ENCODE results near the gene EVPLL. TPM values are rescaled to one million over a fixed set of nuclear protein-coding genes. Genes with fewer than 3 reads are reported as not detected.
"Not testable (repeated sequence)": the region's sequence is repeated elsewhere in the genome, so short reads cannot be mapped to it uniquely, and the experiment has no call there.

Gene EVPLL
- total and polyA plus RNA-seq, 8 donors: 0.09 TPM; not detected in 7

DNA sequence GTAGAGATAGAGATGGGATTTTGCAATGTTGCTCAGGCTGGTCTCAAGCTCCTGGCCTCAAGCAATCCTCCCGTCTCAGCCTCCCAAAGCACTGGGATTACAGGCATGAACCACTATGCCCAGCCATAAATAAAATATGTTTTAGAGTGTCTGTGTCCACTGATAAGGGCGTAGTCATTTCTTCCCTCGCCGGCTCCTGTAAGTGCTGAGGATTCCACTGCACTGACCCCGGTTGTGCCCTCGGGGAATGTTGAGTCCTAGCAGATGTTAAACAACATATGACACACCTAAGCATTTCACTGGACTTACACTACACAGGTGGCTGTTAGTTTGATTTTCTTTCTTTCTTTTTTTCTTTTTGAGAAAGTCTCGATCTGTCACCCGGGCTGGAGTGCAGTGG is 8.6 kb upstream of the EVPLL start:
- Histone ChIP-seq H3K36me3 (no peaks in the 10 kb centered on the region), H3K4me3 (no peak overlapping the region), H3K27ac (no peak overlapping the region), H3K9me3 (no peaks in the 10 kb centered on the region), H3K4me1 (peaks cover 0 to under 1% (median 0%) of the 10 kb centered on the region in 3 donors), H3K27me3 (no peaks in the 10 kb centered on the region)
- DNase-seq: peak in 1 of 6 donors; percentile 5
- intact Hi-C loops (cut with DNase I): no loop called here
- 73 to 82% methylated on average over 8 of the region's 8 CpGs for WGBS, 2 donors
- TF ChIP-seq CTCF (IDR thresholded peaks at IDR 0.05): no peak
- FAIRE-seq: no peak
- ATAC-seq: no peak

- Histone ChIP-seq H3K36me3 (no peaks in the 10 kb centered on the region), H3K4me3 (no peak overlapping the region), H3K9me3 (no peaks in the 10 kb centered on the region), H3K27me3 (no peaks in the 10 kb centered on the region), H3K4me1 (no peaks in the 10 kb centered on the region), H3K27ac (no peak overlapping the region)
- no peak for TF ChIP-seq CTCF (IDR thresholded peaks at IDR 0.05)
- DNase-seq (no peak), FAIRE-seq (no peak), ATAC-seq (no peak)
- intact Hi-C loops (cut with DNase I): no loop called here
- 66 to 68% methylated on average over 5 of the region's 5 CpGs for WGBS, 2 donors
These were observed 6.8 kb upstream of the EVPLL start for GRCh38 chr17:18370761-18371160.

GRCh38 chr17:18371455-18371854 is 6.1 kb upstream of the EVPLL start:
- Histone ChIP-seq H3K9me3 (no peaks in the 10 kb centered on the region), H3K4me1 (no peaks in the 10 kb centered on the region), H3K36me3 (no peaks in the 10 kb centered on the region), H3K27me3 (no peaks in the 10 kb centered on the region), H3K27ac (no peak overlapping the region), H3K4me3 (no peak overlapping the region)
- DNase-seq: no peak
- no peak for ATAC-seq
- 60 to 69% methylated on average over 7 of the region's 7 CpGs for WGBS, 2 donors
- TF ChIP-seq CTCF (IDR thresholded peaks at IDR 0.05): no peak
- intact Hi-C loops (cut with DNase I): no loop called here
- FAIRE-seq: no peak

DNA sequence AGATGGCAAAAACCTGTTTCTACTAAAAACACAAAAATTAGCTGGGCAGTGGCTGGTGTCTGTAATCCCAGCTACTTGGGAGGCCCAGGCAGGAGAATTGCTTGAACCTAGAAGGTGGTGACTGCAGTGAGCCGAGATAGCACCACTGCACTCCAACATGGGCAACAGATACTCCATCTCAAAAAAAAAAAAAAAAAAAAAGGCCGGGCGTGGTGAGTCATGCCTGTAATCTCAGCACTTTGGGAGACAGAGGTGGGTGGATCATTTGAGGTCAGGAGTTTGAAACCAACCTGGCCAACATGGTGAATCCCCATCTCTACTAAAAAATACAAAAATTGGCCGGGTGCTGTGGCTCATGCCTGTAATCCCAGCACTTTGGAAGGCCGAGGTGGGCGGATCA is 4.4 kb upstream of the EVPLL start:
- ATAC-seq, FAIRE-seq: not testable (repeated sequence)
- 86 to 91% methylated on average over 6 of the region's 6 CpGs for WGBS, 2 donors

DNA sequence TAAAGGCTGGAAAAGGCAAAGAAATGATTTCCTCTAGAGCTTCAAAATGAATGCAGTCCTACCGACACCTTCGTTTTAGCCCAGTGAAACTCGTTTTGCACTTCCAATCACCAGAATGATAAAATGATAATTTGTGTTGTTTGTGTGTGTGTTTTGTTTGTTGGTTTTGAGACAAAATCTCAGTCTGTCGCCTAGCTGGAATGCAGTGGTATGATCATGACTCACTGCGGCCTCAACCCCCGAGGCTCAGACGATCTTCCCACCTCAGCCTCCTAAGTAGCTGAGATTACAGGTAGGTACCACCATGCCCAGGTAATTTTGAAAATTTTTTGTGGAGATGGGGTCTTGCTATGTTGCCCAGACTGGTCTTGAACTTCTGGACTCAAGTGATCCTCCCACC is 3.4 kb upstream of the EVPLL start:
- no peak for ATAC-seq
- DNase-seq: no peak
- H3K27ac ChIP-seq: no peak overlapping the region
- H3K4me3 ChIP-seq: no peak overlapping the region
- WGBS, 2 donors: 76 to 78% methylated on average over 7 of the region's 7 CpGs
- no peak for FAIRE-seq
- no peaks in the 10 kb centered on the region for H3K4me1 ChIP-seq
- no peaks in the 10 kb centered on the region for H3K27me3 ChIP-seq
- intact Hi-C loops (cut with DNase I): no loop called here
- TF ChIP-seq CTCF (IDR thresholded peaks at IDR 0.05): no peak
- no peaks in the 10 kb centered on the region for H3K36me3 ChIP-seq
- H3K9me3 ChIP-seq: no peaks in the 10 kb centered on the region

More for the DNA sequence above, 4.4 kb upstream of the EVPLL start:
- H3K27me3 ChIP-seq; intact Hi-C loops (cut with DNase I); DNase-seq; H3K27ac ChIP-seq; H3K4me3 ChIP-seq; H3K4me1 ChIP-seq; H3K36me3 ChIP-seq; H3K9me3 ChIP-seq: not testable (repeated sequence)

DNA sequence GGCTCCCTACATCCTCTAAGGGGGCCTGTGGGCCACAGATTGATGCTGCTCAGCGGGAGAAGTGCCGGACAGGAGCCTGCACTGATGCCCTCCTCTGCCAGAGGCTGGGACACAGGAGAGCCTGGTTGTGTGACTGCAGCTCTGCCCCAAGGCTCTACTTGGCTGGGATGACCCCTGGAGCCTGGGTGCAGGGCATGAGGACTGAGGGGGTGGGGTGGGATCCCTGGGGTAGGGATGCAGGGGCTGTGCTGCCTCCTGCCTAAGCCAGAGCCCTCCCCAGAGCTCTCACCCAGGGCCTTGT is 577 bp downstream of the EVPLL start:
- intact Hi-C loops (cut with DNase I): no loop called here
- H3K9me3 ChIP-seq: no peaks in the 10 kb centered on the region
- H3K4me1 ChIP-seq: no peaks in the 10 kb centered on the region
- WGBS, 2 donors: 96 to 100% methylated on average over 2 of the region's 2 CpGs
- ATAC-seq (no peak), DNase-seq (no peak), FAIRE-seq (no peak)
- TF ChIP-seq CTCF (IDR thresholded peaks at IDR 0.05): no peak
- H3K27me3 ChIP-seq: no peaks in the 10 kb centered on the region
- H3K36me3 ChIP-seq: no peaks in the 10 kb centered on the region
- no peak overlapping the region for H3K4me3 ChIP-seq
- H3K27ac ChIP-seq: no peak overlapping the region

DNA sequence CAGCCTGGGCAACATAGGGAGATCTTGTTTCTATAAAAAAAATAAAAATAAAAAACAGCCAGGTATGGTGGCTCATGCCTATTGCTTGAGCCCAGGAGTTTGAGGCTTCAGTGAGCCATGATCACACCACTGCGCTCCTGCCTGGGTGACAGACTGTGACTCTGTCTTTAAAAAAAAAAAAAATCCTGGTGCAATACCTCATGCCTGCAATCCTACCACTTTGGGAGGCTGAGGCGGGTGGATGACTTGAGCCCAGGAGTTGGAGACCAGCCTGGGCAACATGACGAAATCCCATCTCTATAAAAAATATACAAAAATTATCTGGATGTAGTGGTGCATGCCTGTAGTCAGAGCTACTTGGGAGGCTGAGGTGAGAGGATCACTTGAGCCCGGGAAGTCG is 1.0 kb downstream of the EVPLL start:
- ATAC-seq; H3K4me1 ChIP-seq; H3K4me3 ChIP-seq; H3K9me3 ChIP-seq; H3K27me3 ChIP-seq; H3K36me3 ChIP-seq; DNase-seq; FAIRE-seq; intact Hi-C loops (cut with DNase I); H3K27ac ChIP-seq: not testable (repeated sequence)
- 83 to 87% methylated on average over 5 of the region's 5 CpGs for WGBS, 2 donors
